Neural progenitor cell (in vitro differentiated cells): ENCODE measurements around the gene COA8. TPM values are rescaled to one million over a fixed set of nuclear protein-coding genes. Genes with fewer than 3 reads are reported as not detected.
A peak's percentile ranks its signal among the peaks of the same experiment; 100 is the strongest.
"Not testable (repeated sequence)": the region's sequence is repeated elsewhere in the genome, so short reads cannot be mapped to it uniquely, and the experiment has no call there.

Experiments used
- DNase-seq: peaks from one replicate; pipeline ENCODE4 v3.0.0-alpha.2; 2016; ENCODE audit warnings: low spot score
- H2AFZ ChIP-seq: fragments of 200-600 bp; sonication (generic); replicated peaks from 2 replicates; pipeline ENCODE4 v1.6.1; 2016; ENCODE audit warnings: antibody characterized with exemption
- H3F3A ChIP-seq: fragments of 200-600 bp; sonication (generic); 2 replicates; pipeline ENCODE4 v1.6.1; 2016; ENCODE audit warnings: antibody characterized with exemption, low read depth
- H3K27ac ChIP-seq: fragments of 200-600 bp; sonication (generic); 2 replicates; pipeline ENCODE4 v1.5.1; 2016; ENCODE audit warnings: mild to moderate bottlenecking
- H3K27me3 ChIP-seq: fragments of 200-600 bp; sonication (generic); 2 replicates; pipeline ENCODE4 v1.6.1; 2016; ENCODE audit warnings: mild to moderate bottlenecking, moderate library complexity
- H3K36me3 ChIP-seq: fragments of 200-600 bp; sonication (generic); 2 replicates; pipeline ENCODE4 v1.5.1; 2016
- H3K4me1 ChIP-seq: fragments of 200-600 bp; sonication (generic); 2 replicates; pipeline ENCODE4 v1.6.1; 2016; ENCODE audit warnings: mixed run types
- H3K4me2 ChIP-seq: fragments of 200-600 bp; sonication (generic); 2 replicates; pipeline ENCODE4 v1.6.1; 2016
- H3K4me3 ChIP-seq: fragments of 200-600 bp; sonication (generic); 2 replicates; pipeline ENCODE4 v1.5.1; 2016
- H3K79me2 ChIP-seq: fragments of 200-600 bp; sonication (generic); 2 replicates; pipeline ENCODE4 v1.6.1; 2016; ENCODE audit warnings: low read depth
- H3K9ac ChIP-seq: fragments of 200-600 bp; sonication (generic); 2 replicates; pipeline ENCODE4 v1.6.1; 2016
- H3K9me3 ChIP-seq: fragments of 200-600 bp; sonication (generic); 2 replicates; pipeline ENCODE4 v1.5.1; 2016; ENCODE audit warnings: low read depth
- H4K20me1 ChIP-seq: fragments of 200-600 bp; sonication (generic); 2 replicates; pipeline ENCODE4 v1.6.1; 2016; ENCODE audit warnings: low read depth
- H3K27ac Mint-ChIP-seq: 3 replicates; pipeline ENCODE4 v1.8.0; 2021; ENCODE audit warnings: mixed read lengths
- H3K27me3 Mint-ChIP-seq: 2 replicates; pipeline ENCODE4 v1.8.0; 2022; ENCODE audit warnings: low read depth, mild to moderate bottlenecking, inconsistent platforms, moderate library complexity, mixed read lengths; ENCODE audit not compliant: insufficient read depth
- H3K36me3 Mint-ChIP-seq: 3 replicates; pipeline ENCODE4 v1.8.0; 2021; ENCODE audit warnings: mixed read lengths
- H3K4me1 Mint-ChIP-seq: 3 replicates; pipeline ENCODE4 v1.8.0; 2021; ENCODE audit warnings: mixed read lengths
- H3K4me3 Mint-ChIP-seq: 3 replicates; pipeline ENCODE4 v1.8.0; 2021; ENCODE audit warnings: mild to moderate bottlenecking, moderate library complexity, mixed read lengths
- H3K9me3 Mint-ChIP-seq: 3 replicates; pipeline ENCODE4 v1.8.0; 2020; ENCODE audit warnings: mixed read lengths
- EZH2 ChIP-seq: fragments of 200-600 bp; sonication (generic); IDR thresholded peaks from 2 replicates; pipeline ENCODE4 v1.6.1; 2017; ENCODE audit warnings: antibody characterized with exemption, mild to moderate bottlenecking, moderate library complexity
- EZH2phosphoT487 ChIP-seq: fragments of 200-600 bp; sonication (generic); IDR thresholded peaks from 2 replicates; pipeline ENCODE4 v1.6.1; 2017; ENCODE audit warnings: antibody characterized with exemption
- total RNA-seq: library from RNA; depleted of rRNA; stranded (reverse); fragments of >200 nt; gene quantifications from 2 replicates; pipeline ENCODE4 v1.2.3, GENCODE V29; 2015; ENCODE audit warnings: low replicate concordance
- TF ChIP-seq, protein P1 (sequence below): fragments of 200-600 bp; sonication (generic); IDR thresholded peaks from 2 replicates; pipeline ENCODE4 v1.5.1; 2017; ENCODE audit warnings: antibody characterized with exemption, mild to moderate bottlenecking

The COA8 gene
- total RNA-seq, 1 donor from 2014 or later = 72.3 TPM

DNA sequence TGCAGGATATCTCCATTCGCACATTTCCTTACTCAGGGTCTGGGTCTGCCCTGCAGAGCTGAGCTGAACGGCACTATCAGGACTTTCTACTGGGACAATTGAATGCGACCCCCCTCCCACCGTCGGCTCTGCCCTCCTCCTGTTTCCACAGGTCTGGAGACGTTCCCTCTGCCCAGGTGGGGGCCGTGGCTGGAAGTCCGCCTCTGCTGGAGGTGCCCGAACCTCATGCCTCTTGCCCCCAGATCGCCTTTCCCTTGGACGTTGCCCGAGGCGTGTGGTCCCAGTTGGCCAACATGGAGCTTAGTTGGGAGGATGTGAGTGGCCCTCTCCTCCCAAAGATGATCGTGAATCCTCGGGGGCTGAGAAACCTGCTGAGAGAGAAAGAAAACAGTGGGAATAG is 45.1 kb downstream of the COA8 start:
- no peaks in the 10 kb centered on the region for H3K9me3 ChIP-seq
- H3K27me3 ChIP-seq = peaks cover 25% of the 10 kb centered on the region
- H3K4me2 ChIP-seq = no peak overlapping the region
- H3F3A ChIP-seq = peaks cover 7% of the 10 kb centered on the region
- H2AFZ ChIP-seq = no peak overlapping the region
- H3K27me3 Mint-ChIP-seq = peaks cover 17% of the 10 kb centered on the region
- H3K9ac ChIP-seq = no peak overlapping the region
- H3K36me3 Mint-ChIP-seq = peaks cover 6% of the 10 kb centered on the region
- H3K27ac Mint-ChIP-seq = no peak overlapping the region
- H3K9me3 Mint-ChIP-seq = peaks cover 15% of the 10 kb centered on the region
- no peak for TF ChIP-seq EZH2
- TF ChIP-seq, protein P1, sequence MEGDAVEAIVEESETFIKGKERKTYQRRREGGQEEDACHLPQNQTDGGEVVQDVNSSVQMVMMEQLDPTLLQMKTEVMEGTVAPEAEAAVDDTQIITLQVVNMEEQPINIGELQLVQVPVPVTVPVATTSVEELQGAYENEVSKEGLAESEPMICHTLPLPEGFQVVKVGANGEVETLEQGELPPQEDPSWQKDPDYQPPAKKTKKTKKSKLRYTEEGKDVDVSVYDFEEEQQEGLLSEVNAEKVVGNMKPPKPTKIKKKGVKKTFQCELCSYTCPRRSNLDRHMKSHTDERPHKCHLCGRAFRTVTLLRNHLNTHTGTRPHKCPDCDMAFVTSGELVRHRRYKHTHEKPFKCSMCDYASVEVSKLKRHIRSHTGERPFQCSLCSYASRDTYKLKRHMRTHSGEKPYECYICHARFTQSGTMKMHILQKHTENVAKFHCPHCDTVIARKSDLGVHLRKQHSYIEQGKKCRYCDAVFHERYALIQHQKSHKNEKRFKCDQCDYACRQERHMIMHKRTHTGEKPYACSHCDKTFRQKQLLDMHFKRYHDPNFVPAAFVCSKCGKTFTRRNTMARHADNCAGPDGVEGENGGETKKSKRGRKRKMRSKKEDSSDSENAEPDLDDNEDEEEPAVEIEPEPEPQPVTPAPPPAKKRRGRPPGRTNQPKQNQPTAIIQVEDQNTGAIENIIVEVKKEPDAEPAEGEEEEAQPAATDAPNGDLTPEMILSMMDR = no peak
- no peak overlapping the region for H3K4me3 ChIP-seq
- H3K79me2 ChIP-seq = no peaks in the 10 kb centered on the region
- H3K4me1 Mint-ChIP-seq = peaks cover 14% of the 10 kb centered on the region
- no peak for DNase-seq
- H4K20me1 ChIP-seq = no peaks in the 10 kb centered on the region
- no peaks in the 10 kb centered on the region for H3K36me3 ChIP-seq
- H3K4me3 Mint-ChIP-seq = peak overlapping the region; percentile 62
- H3K27ac ChIP-seq = no peak overlapping the region
- H3K4me1 ChIP-seq = peaks cover 4% of the 10 kb centered on the region

GRCh38 chr14:103609081-103609480 is 46.3 kb downstream of the COA8 start:
- H3K4me3 Mint-ChIP-seq, H3K27ac Mint-ChIP-seq, H3K36me3 ChIP-seq, H3K36me3 Mint-ChIP-seq, H3F3A ChIP-seq, H3K27ac ChIP-seq, H3K4me2 ChIP-seq, H3K4me3 ChIP-seq, DNase-seq, H3K4me1 ChIP-seq, H4K20me1 ChIP-seq, H2AFZ ChIP-seq, H3K79me2 ChIP-seq, H3K9me3 ChIP-seq, H3K9ac ChIP-seq: not testable (repeated sequence)
- Mint-ChIP-seq H3K27me3 (peaks cover 19% of the 10 kb centered on the region), H3K9me3 (peaks cover 15% of the 10 kb centered on the region), H3K4me1 (peaks cover 16% of the 10 kb centered on the region)
- H3K27me3 ChIP-seq = peaks cover 25% of the 10 kb centered on the region

DNA sequence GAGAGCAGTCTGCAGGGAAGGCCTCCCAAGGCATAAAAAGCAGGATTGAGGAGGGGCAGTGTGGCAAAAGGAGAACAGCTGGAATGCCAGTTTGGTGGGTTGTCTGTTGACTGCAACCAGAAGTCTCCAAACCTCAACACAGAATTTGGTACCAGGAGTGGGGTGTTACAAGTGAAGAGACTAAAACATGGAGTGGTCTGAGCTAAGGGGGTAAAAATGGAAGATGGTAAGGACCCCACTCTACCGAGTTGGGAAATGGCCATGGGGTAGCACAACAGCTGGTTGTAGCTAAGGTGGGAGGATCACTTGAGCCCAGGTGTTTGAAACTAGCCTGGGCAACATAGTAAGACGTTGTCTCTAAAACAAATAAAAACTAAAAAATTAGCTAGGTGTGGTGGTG is 48.5 kb downstream of the COA8 start:
- no peak overlapping the region for H3K4me3 Mint-ChIP-seq
- H3K27me3 Mint-ChIP-seq = peaks cover 24% of the 10 kb centered on the region
- Histone ChIP-seq H3F3A (peaks cover 7% of the 10 kb centered on the region), H3K4me3 (no peak overlapping the region), H4K20me1 (no peaks in the 10 kb centered on the region), H3K36me3 (no peaks in the 10 kb centered on the region), H3K4me2 (no peak overlapping the region), H3K27ac (no peak overlapping the region), H2AFZ (no peak overlapping the region), H3K9ac (no peak overlapping the region), H3K27me3 (peaks cover 25% of the 10 kb centered on the region), H3K79me2 (no peaks in the 10 kb centered on the region), H3K9me3 (no peaks in the 10 kb centered on the region), H3K4me1 (peaks cover 4% of the 10 kb centered on the region)
- peaks cover 8% of the 10 kb centered on the region for H3K36me3 Mint-ChIP-seq
- no peak overlapping the region for H3K27ac Mint-ChIP-seq
- no peak for DNase-seq
- H3K4me1 Mint-ChIP-seq = peaks cover 18% of the 10 kb centered on the region
- H3K9me3 Mint-ChIP-seq = peaks cover 17% of the 10 kb centered on the region
- TF ChIP-seq, protein P1 = no peak
- TF ChIP-seq EZH2phosphoT487 (no peak), EZH2 (no peak)

DNA sequence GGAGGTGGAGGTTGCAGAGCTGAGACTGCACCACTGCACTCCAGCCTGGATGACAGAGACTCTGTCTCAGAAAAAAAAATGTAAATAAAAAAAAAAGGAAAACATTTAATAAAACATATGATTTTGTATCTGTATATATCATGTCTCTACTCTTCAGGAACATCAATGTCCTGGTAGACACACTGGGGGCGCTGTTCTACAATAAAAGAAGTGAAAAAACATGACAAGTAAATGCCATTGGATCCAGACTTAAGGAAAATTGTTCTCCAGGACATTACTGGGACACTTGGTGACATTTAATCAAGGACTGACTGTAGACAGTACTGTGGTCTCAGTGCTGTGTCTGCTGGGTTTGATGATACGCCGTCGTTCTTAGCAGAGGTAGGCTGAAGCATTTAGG is 50.8 kb downstream of the COA8 start:
- peaks cover 8% of the 10 kb centered on the region for H3K36me3 Mint-ChIP-seq
- TF ChIP-seq, protein P1 = no peak
- TF ChIP-seq EZH2 (no peak), EZH2phosphoT487 (no peak)
- no peaks in the 10 kb centered on the region for H3K36me3 ChIP-seq
- no peak for DNase-seq
- peaks cover 2% of the 10 kb centered on the region for H3K27me3 ChIP-seq
- no peaks in the 10 kb centered on the region for H3K9me3 ChIP-seq
- no peak overlapping the region for H2AFZ ChIP-seq
- H3K4me2 ChIP-seq = no peak overlapping the region
- no peaks in the 10 kb centered on the region for H4K20me1 ChIP-seq
- H3K27ac ChIP-seq = no peak overlapping the region
- H3K27me3 Mint-ChIP-seq = peaks cover 19% of the 10 kb centered on the region
- no peak overlapping the region for H3K27ac Mint-ChIP-seq
- H3K9ac ChIP-seq = no peak overlapping the region
- H3K9me3 Mint-ChIP-seq = peaks cover 17% of the 10 kb centered on the region
- peaks cover 14% of the 10 kb centered on the region for H3K4me1 Mint-ChIP-seq
- no peaks in the 10 kb centered on the region for H3K4me1 ChIP-seq
- no peak overlapping the region for H3K4me3 ChIP-seq
- H3F3A ChIP-seq = no peaks in the 10 kb centered on the region
- no peak overlapping the region for H3K4me3 Mint-ChIP-seq
- no peaks in the 10 kb centered on the region for H3K79me2 ChIP-seq
